ENCODE results near the gene DQX1. TPM values are rescaled to one million over a fixed set of nuclear protein-coding genes. Genes with fewer than 3 reads are reported as not detected.

DQX1 gene
- total and polyA plus RNA-seq, 2 of the 8 experiments (the other 6 are each of a cell fraction or from before 2014, with no cell fraction given): 0.76 to 1.1 TPM

DNA sequence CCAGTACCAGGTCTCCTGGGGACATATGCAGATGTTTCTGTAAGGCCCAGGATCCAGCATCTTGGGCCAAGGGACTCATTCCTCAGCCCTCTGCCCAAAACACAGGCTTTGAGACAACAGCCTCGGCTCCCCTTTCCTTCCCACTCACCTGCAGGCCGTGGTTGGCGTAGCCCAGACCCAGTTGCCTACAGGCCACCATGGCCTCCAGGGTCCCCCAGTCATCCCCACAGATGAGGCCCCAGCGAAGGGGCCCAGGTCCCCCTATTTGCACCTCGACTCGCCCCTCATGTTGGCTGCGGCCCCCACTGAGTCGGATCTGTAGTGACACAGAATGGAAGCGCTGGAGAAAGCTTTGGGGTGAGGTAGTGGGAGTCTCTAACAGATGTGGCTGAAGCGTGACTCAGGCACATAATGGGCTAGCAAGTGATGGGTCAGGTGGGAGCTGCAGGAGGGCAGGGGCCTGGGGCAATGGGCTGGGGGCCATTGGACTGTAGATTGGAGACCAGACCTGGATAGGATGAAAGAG, 9.5 kb upstream of the DQX1 start:
- CTCF ChIA-PET (ENCODE audit: partially characterized antibody): interaction anchor here (0.5 to 7.0 kb wide), 5 partner anchors 11 to 52 kb away, joined by 3 to 53 read pairs (median 3); no protein-coding TSS in a partner anchor
- no peak for FAIRE-seq

More for the DNA sequence above, 9.5 kb upstream of the DQX1 start:
- Histone ChIP-seq H2AFZ (ENCODE audit: low read length) (no peak overlapping the region), H3K79me1 (ENCODE audit: low read depth, low read length) (peaks cover 2% of the 10 kb centered on the region; the same call in 1 of the 2 replicates), H3K18ac (ENCODE audit: extremely low read depth, low read length) (no peak overlapping the region), H3K4me1 (replicated peaks in 1 of 4; ENCODE audit: control insufficient read depth in 3 of 4, insufficient read depth in 4 of 4, low read length in 3 of 4) (peaks cover 4 to 5% (median 4%) of the 10 kb centered on the region in 4 experiments; a peak in 6 of 7 replicates), H3K36me3 (ENCODE audit: control insufficient read depth in 2 of 4, insufficient read depth in 4 of 4, low read length in 3 of 4) (peaks cover 2 to 17% (median 10%) of the 10 kb centered on the region in 4 experiments; a peak in 7 of 8 replicates), H3K56ac (replicated peaks; ENCODE audit: insufficient read length, low read depth, low read length) (no peak overlapping the region), H2BK120ac (replicated peaks; ENCODE audit: low read depth, low read length) (no peak overlapping the region), H4K20me1 (replicated peaks in 1 of 2; ENCODE audit: control insufficient read depth in 1 of 2, insufficient read depth in 2 of 2, low read length in 2 of 2) (peaks cover 6 to 10% of the 10 kb centered on the region in 2 experiments), H3K14ac (ENCODE audit: insufficient read length) (no peak overlapping the region), H3K4me2 (ENCODE audit: insufficient read depth in 1 of 2, low read depth in 2 of 2, low read length in 2 of 2) (no peak overlapping the region), H4K8ac (ENCODE audit: extremely low read depth, insufficient read depth, low read length) (no peak overlapping the region), H3K23ac (ENCODE audit: insufficient read length) (no peak overlapping the region), H3K4me3 (ENCODE audit: extremely low read depth in 1 of 4, insufficient read depth in 2 of 4, low read depth in 3 of 4, low read length in 4 of 4) (no peak overlapping the region), H3K27me3 (replicated peaks in 1 of 4; ENCODE audit: control insufficient read depth in 3 of 4, extremely low read depth in 1 of 4, insufficient read depth in 3 of 4, low read length in 3 of 4) (no peaks in the 10 kb centered on the region; a peak in 1 of 7 replicates), H2BK12ac (ENCODE audit: low read depth, low read length) (no peak overlapping the region), H3K9ac (replicated peaks in 1 of 4; ENCODE audit: extremely low read depth in 1 of 4, low read depth in 3 of 4, low read length in 3 of 4) (no peak overlapping the region), H3K27ac (ENCODE audit: low read depth, low read length) (no peak overlapping the region), H3K4ac (replicated peaks; ENCODE audit: insufficient read length, low read depth, low read length) (no peak overlapping the region), H4K91ac (replicated peaks; ENCODE audit: insufficient read length, low read length) (no peak overlapping the region), H3K23me2 (ENCODE audit: low read depth, low read length) (peaks cover 2% of the 10 kb centered on the region; the same call in 1 of the 2 replicates), H2AK5ac (ENCODE audit: low read depth, low read length) (no peak overlapping the region), H2BK5ac (ENCODE audit: low read depth, low read length) (no peak overlapping the region), H3K9me3 (ENCODE audit: insufficient read depth in 2 of 2, low read depth in 1 of 2, low read length in 1 of 2) (no peaks in the 10 kb centered on the region), H4K5ac (ENCODE audit: insufficient read length, low read depth, low read length) (no peak overlapping the region), H2BK15ac (ENCODE audit: low read length) (no peak overlapping the region), H3K79me2 (ENCODE audit: control insufficient read depth in 1 of 2, insufficient read depth in 2 of 2, low read length in 2 of 2) (no peaks in the 10 kb centered on the region), H2BK20ac (ENCODE audit: low read length) (no peak overlapping the region)
- POLR2A ChIA-PET (ENCODE audit: partially characterized antibody): interaction anchor here (1.1 to 2.3 kb wide), 5 partner anchors 9 to 37 kb away, joined by 3 to 6 read pairs (median 3); partner anchors contain the start of genes DQX1 and LBX2
- DNase-seq (ENCODE audit: low read depth in 1 of 2, low spot score in 2 of 2): no peak
- no peak for TF ChIP-seq KDM4A (IDR thresholded peaks at IDR 0.05; ENCODE audit: low read depth, low read length, severe bottlenecking)
- TF ChIP-seq RBBP5 (IDR thresholded peaks at IDR 0.05; ENCODE audit: borderline replicate concordance, low read depth, low read length): no peak
- TF ChIP-seq RFX5 (IDR thresholded peaks at IDR 0.05; ENCODE audit: borderline replicate concordance, low read depth, low read length): no peak
- TF ChIP-seq TAF7 (optimal IDR thresholded peaks at IDR 0.05; ENCODE audit: borderline replicate concordance, low read depth, low read length): no peak
- no peak for TF ChIP-seq EZH2 (IDR thresholded peaks at IDR 0.05; ENCODE audit: low read depth, low read length, severe bottlenecking)
- TF ChIP-seq ZNF274 (IDR thresholded peaks at IDR 0.05; ENCODE audit: borderline replicate concordance, extremely low read depth, low read length): no peak
- 91% methylated on average over 10 of the region's 10 CpGs; no CpG with 5 or more reads in 1 of the 2 experiments for WGBS, 2 experiments (ENCODE audit: extremely low coverage in 1 of 2, insufficient coverage in 1 of 2, insufficient read length in 1 of 2, insufficient replicate concordance in 2 of 2, low coverage in 1 of 2, low lambda C conversion rate in 2 of 2, missing lambda C conversion rate in 1 of 2)
